ENCODE data around the gene GSC2. TPM values are rescaled to one million over a fixed set of nuclear protein-coding genes. Genes with fewer than 3 reads are reported as not detected.
A peak's percentile ranks its signal among the peaks of the same experiment; 100 is the strongest.

Gene GSC2
- polyA plus RNA-seq, 4 donors, result not detected

- DNase-seq (no peak), FAIRE-seq (no peak)
- H3K4me1 ChIP-seq (ENCODE audit: control insufficient read depth in 3 of 3, insufficient read depth in 2 of 3, low read depth in 1 of 3, low read length in 2 of 3), result peaks cover 0 to 11% (median 7%) of the 10 kb centered on the region in 3 donors
- H3K27me3 ChIP-seq (ENCODE audit: control insufficient read depth in 3 of 3, insufficient read depth in 3 of 3, low read length in 3 of 3), result no peaks in the 10 kb centered on the region
- peaks cover 0 to 35% (median 0%) of the 10 kb centered on the region in 3 donors for H3K36me3 ChIP-seq (ENCODE audit: control insufficient read depth in 3 of 3, insufficient read depth in 2 of 3, low read depth in 1 of 3, low read length in 3 of 3)
- WGBS, 3 donors, result 60 to 67% (median 66%) methylated on average over 3 of the region's 3 CpGs
- H3K27ac ChIP-seq (ENCODE audit: low read depth in 1 of 3, low read length in 2 of 3), result peak overlapping the region in 1 of 3 donors; percentile 61
- H3K9me3 ChIP-seq (ENCODE audit: control insufficient read depth in 2 of 2, insufficient read depth in 1 of 2, low read depth in 1 of 2, low read length in 1 of 2), result no peaks in the 10 kb centered on the region
- no peak overlapping the region for H3K4me3 ChIP-seq (ENCODE audit: low read depth in 1 of 3, low read length in 3 of 3)
Observed at GRCh38 chr22:19108807-19109197, 41.3 kb downstream of the GSC2 start.

- peaks cover 0 to 31% (median 0%) of the 10 kb centered on the region in 3 donors for H3K36me3 ChIP-seq (ENCODE audit: control insufficient read depth in 3 of 3, insufficient read depth in 2 of 3, low read depth in 1 of 3, low read length in 3 of 3)
- H3K27me3 ChIP-seq (ENCODE audit: control insufficient read depth in 3 of 3, insufficient read depth in 3 of 3, low read length in 3 of 3), result no peaks in the 10 kb centered on the region
- H3K4me1 ChIP-seq (ENCODE audit: control insufficient read depth in 3 of 3, insufficient read depth in 2 of 3, low read depth in 1 of 3, low read length in 2 of 3), result peaks cover 0 to 11% (median 7%) of the 10 kb centered on the region in 3 donors
- WGBS, 3 donors, result 75 to 92% (median 84%) methylated on average over 8 of the region's 8 CpGs
- H3K9me3 ChIP-seq (ENCODE audit: control insufficient read depth in 2 of 2, insufficient read depth in 1 of 2, low read depth in 1 of 2, low read length in 1 of 2), result no peaks in the 10 kb centered on the region
- H3K4me3 ChIP-seq (ENCODE audit: low read depth in 1 of 3, low read length in 3 of 3), result no peak overlapping the region
- FAIRE-seq (no peak), DNase-seq (no peak)
- H3K27ac ChIP-seq (ENCODE audit: low read depth in 1 of 3, low read length in 2 of 3), result no peak overlapping the region
Observed at GRCh38 chr22:19107730-19108074, 42.4 kb downstream of the GSC2 start.

- no peaks in the 10 kb centered on the region for H3K9me3 ChIP-seq (ENCODE audit: control insufficient read depth in 2 of 2, insufficient read depth in 1 of 2, low read depth in 1 of 2, low read length in 1 of 2)
- no peak overlapping the region for H3K4me3 ChIP-seq (ENCODE audit: low read depth in 1 of 3, low read length in 3 of 3)
- 81 to 88% (median 82%) methylated on average over 3 of the region's 3 CpGs for WGBS, 3 donors
- H3K27me3 ChIP-seq (ENCODE audit: control insufficient read depth in 3 of 3, insufficient read depth in 3 of 3, low read length in 3 of 3), result no peaks in the 10 kb centered on the region
- DNase-seq, result no peak
- peaks cover 0 to 11% (median 7%) of the 10 kb centered on the region in 3 donors for H3K4me1 ChIP-seq (ENCODE audit: control insufficient read depth in 3 of 3, insufficient read depth in 2 of 3, low read depth in 1 of 3, low read length in 2 of 3)
- no peak overlapping the region for H3K27ac ChIP-seq (ENCODE audit: low read depth in 1 of 3, low read length in 2 of 3)
- no peak for FAIRE-seq
- H3K36me3 ChIP-seq (ENCODE audit: control insufficient read depth in 3 of 3, insufficient read depth in 2 of 3, low read depth in 1 of 3, low read length in 3 of 3), result peaks cover 0 to 28% (median 0%) of the 10 kb centered on the region in 3 donors
Observed at GRCh38 chr22:19106886-19107729, 43.0 kb downstream of the GSC2 start.

DNA sequence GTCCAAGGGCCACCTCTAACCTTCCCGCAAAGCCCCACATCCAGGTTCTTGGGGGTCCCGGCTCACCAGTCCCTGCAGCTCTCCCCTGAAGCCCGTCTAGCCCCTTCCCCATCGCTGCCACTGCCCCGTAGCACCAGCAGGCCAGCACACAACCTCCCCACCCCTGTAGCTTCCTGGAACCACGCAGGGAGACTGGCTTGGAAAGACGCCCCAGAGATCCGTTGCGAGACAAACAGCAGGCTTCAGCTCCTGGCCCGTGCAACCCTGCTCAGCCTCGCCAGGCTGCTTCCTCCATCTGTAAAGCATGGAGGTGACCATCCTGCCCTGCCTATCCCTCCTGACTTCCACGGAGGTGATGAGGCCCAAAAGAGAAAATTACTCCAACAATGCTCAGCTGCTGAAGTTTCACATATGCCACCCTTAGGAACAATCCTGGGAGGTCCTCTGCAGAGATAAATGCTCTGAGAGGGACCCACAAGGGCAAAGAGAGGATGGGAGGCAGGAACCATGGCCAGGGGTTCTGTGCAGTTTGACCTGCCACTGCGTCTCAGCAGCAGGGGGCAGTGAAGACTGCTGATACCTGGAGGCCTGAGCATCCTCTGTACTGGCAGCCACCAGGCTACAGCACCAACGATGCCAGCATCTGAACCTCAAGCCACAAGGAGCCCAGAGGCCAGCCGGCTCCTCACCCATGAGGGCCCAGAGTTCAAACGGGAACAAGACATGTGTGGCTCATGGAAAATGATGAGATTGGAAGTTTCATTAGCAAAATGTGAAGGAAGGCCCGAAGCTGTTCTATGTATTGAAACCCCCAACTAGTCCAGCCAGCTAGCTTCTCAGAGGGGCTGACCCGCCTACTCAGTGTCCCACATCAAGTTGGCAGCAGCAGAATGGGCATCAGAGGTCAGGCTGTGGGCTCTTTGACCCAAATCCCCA is 44.0 kb downstream of the GSC2 start:
- 73 to 76% (median 76%) methylated on average over 18 of the region's 18 CpGs for WGBS, 3 donors

DNA sequence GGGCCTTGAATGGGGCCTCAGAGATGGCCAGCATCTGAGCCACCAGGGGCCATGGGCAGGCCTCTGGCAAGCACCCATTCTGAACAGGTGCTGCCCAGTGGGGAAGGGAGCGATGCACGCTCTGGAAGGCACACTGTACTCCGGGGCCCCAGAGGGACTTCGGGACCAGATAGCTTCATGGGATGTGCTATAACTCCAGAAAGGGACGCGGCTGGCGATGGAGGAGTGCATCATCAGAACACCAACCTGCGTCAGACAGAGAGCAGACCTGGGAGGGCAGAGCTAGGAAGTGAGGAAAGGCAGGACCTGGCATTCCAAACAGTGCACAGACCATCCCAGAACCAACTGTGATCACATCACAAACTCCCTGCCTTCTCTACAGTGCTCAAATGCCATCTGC is 44.6 kb downstream of the GSC2 start:
- H3K9me3 ChIP-seq (ENCODE audit: control insufficient read depth in 2 of 2, insufficient read depth in 1 of 2, low read depth in 1 of 2, low read length in 1 of 2), result no peaks in the 10 kb centered on the region
- WGBS, 3 donors, result 97 to 100% (median 98%) methylated on average over 8 of the region's 8 CpGs
- no peak for DNase-seq
- H3K27me3 ChIP-seq (ENCODE audit: control insufficient read depth in 3 of 3, insufficient read depth in 3 of 3, low read length in 3 of 3), result no peaks in the 10 kb centered on the region
- H3K27ac ChIP-seq (ENCODE audit: low read depth in 1 of 3, low read length in 2 of 3), result no peak overlapping the region
- no peak overlapping the region for H3K4me3 ChIP-seq (ENCODE audit: low read depth in 1 of 3, low read length in 3 of 3)
- no peak for FAIRE-seq
- H3K36me3 ChIP-seq (ENCODE audit: control insufficient read depth in 3 of 3, insufficient read depth in 2 of 3, low read depth in 1 of 3, low read length in 3 of 3), result peaks cover 0 to 28% (median 0%) of the 10 kb centered on the region in 3 donors
- H3K4me1 ChIP-seq (ENCODE audit: control insufficient read depth in 3 of 3, insufficient read depth in 2 of 3, low read depth in 1 of 3, low read length in 2 of 3), result peaks cover 0 to 9% (median 7%) of the 10 kb centered on the region in 3 donors

More for the DNA sequence above, 44.0 kb downstream of the GSC2 start:
- Histone ChIP-seq H3K36me3 (ENCODE audit: control insufficient read depth in 3 of 3, insufficient read depth in 2 of 3, low read depth in 1 of 3, low read length in 3 of 3) (peaks cover 0 to 24% (median 0%) of the 10 kb centered on the region in 3 donors), H3K4me1 (ENCODE audit: control insufficient read depth in 3 of 3, insufficient read depth in 2 of 3, low read depth in 1 of 3, low read length in 2 of 3) (peaks cover 0 to 11% (median 7%) of the 10 kb centered on the region in 3 donors), H3K4me3 (ENCODE audit: low read depth in 1 of 3, low read length in 3 of 3) (no peak overlapping the region), H3K9me3 (ENCODE audit: control insufficient read depth in 2 of 2, insufficient read depth in 1 of 2, low read depth in 1 of 2, low read length in 1 of 2) (no peaks in the 10 kb centered on the region), H3K27ac (ENCODE audit: low read depth in 1 of 3, low read length in 2 of 3) (no peak overlapping the region), H3K27me3 (ENCODE audit: control insufficient read depth in 3 of 3, insufficient read depth in 3 of 3, low read length in 3 of 3) (no peaks in the 10 kb centered on the region)
- no peak for DNase-seq
- FAIRE-seq, result no peak

DNA sequence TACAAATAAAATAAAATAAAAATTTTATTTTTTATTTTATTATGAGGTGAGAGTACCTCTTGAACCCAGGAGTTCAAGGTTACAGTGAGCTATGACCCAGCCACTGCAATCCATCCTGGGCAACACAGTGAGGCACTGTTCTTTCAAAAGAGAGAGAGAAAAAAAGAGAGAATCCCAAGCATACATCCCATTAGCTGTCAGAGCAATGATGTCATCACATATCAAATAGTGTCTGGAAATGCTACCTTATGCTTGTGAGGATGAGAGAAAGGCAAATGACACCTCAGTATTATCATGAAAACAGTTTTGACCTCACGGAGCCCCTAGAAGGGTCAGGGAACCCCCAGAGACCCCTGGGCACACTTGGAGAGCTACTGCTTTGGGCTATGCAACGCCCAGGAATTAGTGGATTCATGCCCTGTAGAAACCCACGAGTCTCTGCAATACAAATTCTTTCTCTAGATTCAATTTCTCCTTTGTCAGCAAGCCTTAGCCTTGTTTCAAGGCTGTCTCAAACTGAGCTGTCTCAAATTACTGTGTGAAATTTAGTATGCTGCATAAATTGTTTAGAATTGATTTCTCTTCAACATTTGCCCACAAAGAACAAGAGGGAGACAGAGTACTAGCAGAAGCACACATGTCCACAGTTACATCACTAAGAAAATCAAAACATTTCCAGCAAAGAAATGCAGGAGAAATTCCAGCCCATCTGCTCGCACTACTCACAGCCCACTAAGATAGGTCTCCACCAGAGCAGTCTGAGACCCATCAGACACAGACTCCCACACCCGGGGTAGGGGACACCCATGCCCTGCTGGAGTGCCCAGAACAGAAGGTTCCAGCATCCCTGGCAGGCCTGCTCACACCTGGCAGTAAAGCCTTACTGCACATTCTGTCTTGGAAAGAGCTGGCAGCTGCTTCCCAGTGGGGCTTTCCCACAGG is 45.9 kb downstream of the GSC2 start:
- DNase-seq, result no peak

GRCh38 chr22:19098157-19098556 is 51.9 kb downstream of the GSC2 start:
- Histone ChIP-seq H3K9me3 (ENCODE audit: control insufficient read depth in 2 of 2, insufficient read depth in 1 of 2, low read depth in 1 of 2, low read length in 1 of 2) (no peaks in the 10 kb centered on the region), H3K27me3 (ENCODE audit: control insufficient read depth in 3 of 3, insufficient read depth in 3 of 3, low read length in 3 of 3) (no peaks in the 10 kb centered on the region), H3K36me3 (ENCODE audit: control insufficient read depth in 3 of 3, insufficient read depth in 2 of 3, low read depth in 1 of 3, low read length in 3 of 3) (peaks cover 0 to 27% (median 2%) of the 10 kb centered on the region in 3 donors), H3K27ac (ENCODE audit: low read depth in 1 of 3, low read length in 2 of 3) (no peak overlapping the region), H3K4me1 (ENCODE audit: control insufficient read depth in 3 of 3, insufficient read depth in 2 of 3, low read depth in 1 of 3, low read length in 2 of 3) (no peaks in the 10 kb centered on the region), H3K4me3 (ENCODE audit: low read depth in 1 of 3, low read length in 3 of 3) (no peak overlapping the region)
- no peak for DNase-seq
- WGBS, 3 donors, result 77 to 81% (median 80%) methylated on average over 4 of the region's 4 CpGs
- no peak for FAIRE-seq

More for the DNA sequence above, 45.9 kb downstream of the GSC2 start:
- no peak for FAIRE-seq
- H3K27me3 ChIP-seq (ENCODE audit: control insufficient read depth in 3 of 3, insufficient read depth in 3 of 3, low read length in 3 of 3), result no peaks in the 10 kb centered on the region
- peaks cover 0 to 29% (median 0%) of the 10 kb centered on the region in 3 donors for H3K36me3 ChIP-seq (ENCODE audit: control insufficient read depth in 3 of 3, insufficient read depth in 2 of 3, low read depth in 1 of 3, low read length in 3 of 3)
- peaks cover 0 to 2% (median 0%) of the 10 kb centered on the region in 3 donors for H3K4me1 ChIP-seq (ENCODE audit: control insufficient read depth in 3 of 3, insufficient read depth in 2 of 3, low read depth in 1 of 3, low read length in 2 of 3)
- no peaks in the 10 kb centered on the region for H3K9me3 ChIP-seq (ENCODE audit: control insufficient read depth in 2 of 2, insufficient read depth in 1 of 2, low read depth in 1 of 2, low read length in 1 of 2)
- no peak overlapping the region for H3K4me3 ChIP-seq (ENCODE audit: low read depth in 1 of 3, low read length in 3 of 3)
- peak overlapping the region in 1 of 3 donors; percentile 1 for H3K27ac ChIP-seq (ENCODE audit: low read depth in 1 of 3, low read length in 2 of 3)
- WGBS, 3 donors, result 65 to 76% (median 70%) methylated on average over 5 of the region's 5 CpGs

Measured in small intestine (tissue), 7 donors.